Ovary (tissue), 3 donors: ENCODE measurements around the gene CTRB1.
"Not testable (repeated sequence)": the region's sequence is repeated elsewhere in the genome, so short reads cannot be mapped to it uniquely, and the experiment has no call there.

ENCODE experiments used
- POLR2A ChIP-seq: fragments of 450-650 bp; IDR thresholded peaks from one replicate; pipeline ENCODE4 v1.6.1; 2017; ENCODE audit warnings: antibody characterized with exemption, mild to moderate bottlenecking, moderate library complexity
- TF ChIP-seq, protein P1 (sequence below), 3 donors: fragments of 450-650 bp in 2 of 3; fragments of 200-600 bp in 1 of 3; IDR thresholded peaks; one replicate each; pipeline versions ENCODE4 v1.5.1 to v1.8.0; 2016 to 2022; ENCODE audit warnings: antibody characterized with exemption in 3 of 3, mild to moderate bottlenecking in 1 of 3
- donor health status: DM: no; HTN: no; CAD: no.

DNA sequence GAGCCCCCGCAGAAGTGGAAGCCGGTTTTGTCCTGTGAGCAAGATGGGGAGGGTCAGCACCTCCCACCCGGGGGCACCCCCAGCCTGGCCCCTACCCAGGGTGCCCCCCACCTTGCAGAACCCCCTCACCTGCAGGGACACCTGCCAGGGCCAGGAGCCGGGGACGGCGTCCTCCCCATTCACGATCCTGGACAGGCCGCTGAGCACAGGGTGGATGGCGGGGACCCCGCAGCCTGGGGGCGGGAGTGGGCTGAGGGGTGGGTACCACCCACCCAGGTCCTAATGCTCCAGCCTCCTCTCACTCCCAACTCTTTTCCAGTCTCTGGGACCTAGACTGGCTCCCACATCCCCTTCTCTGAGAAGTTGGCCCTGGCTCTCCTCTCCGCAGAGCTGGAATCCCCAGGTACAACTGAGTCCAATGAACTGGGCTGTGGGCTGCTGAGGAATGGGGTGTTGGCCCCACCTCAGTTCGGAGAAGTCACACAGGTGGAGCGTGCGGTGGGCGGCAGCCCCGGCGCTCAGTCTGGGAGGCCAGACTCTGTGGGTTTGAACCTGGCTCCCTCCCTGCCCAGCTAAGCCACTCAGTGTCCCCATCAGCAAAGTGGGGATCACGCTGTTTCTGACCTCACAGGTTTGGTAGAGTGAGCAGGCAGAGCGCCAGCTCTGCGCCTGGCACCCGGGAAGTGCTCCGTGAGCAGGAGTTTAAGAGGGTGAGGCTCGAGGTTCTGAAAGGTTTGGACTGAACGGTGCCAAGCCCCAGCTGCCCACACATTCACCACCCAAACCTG is 12.6 kb upstream of the CTRB1 start:
- TF ChIP-seq, protein P1, sequence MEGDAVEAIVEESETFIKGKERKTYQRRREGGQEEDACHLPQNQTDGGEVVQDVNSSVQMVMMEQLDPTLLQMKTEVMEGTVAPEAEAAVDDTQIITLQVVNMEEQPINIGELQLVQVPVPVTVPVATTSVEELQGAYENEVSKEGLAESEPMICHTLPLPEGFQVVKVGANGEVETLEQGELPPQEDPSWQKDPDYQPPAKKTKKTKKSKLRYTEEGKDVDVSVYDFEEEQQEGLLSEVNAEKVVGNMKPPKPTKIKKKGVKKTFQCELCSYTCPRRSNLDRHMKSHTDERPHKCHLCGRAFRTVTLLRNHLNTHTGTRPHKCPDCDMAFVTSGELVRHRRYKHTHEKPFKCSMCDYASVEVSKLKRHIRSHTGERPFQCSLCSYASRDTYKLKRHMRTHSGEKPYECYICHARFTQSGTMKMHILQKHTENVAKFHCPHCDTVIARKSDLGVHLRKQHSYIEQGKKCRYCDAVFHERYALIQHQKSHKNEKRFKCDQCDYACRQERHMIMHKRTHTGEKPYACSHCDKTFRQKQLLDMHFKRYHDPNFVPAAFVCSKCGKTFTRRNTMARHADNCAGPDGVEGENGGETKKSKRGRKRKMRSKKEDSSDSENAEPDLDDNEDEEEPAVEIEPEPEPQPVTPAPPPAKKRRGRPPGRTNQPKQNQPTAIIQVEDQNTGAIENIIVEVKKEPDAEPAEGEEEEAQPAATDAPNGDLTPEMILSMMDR (IDR thresholded peaks at IDR 0.05) = not testable (repeated sequence)
- TF ChIP-seq POLR2A = not testable (repeated sequence)
